ENCODE results near the gene KRT26.

Gene KRT26

DNA sequence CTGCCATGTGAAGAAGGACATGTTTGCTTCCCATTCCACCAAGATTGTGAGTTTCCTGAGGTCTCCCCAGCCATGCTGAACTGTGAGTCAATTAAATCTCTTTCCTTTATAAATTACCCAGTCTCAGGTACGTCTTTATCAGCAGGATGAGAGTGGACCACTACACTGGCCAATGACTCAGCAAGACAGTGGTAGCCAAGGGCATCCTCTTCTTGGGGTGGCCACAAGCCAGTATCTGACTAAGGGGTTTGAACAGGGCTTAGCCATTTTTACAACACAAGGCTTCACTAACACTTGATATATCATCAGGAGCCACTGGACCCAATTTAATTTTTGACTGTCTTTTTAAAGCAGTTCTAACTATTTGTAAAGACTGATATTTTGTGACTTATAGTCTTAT is 47.3 kb downstream of the KRT26 start:
- no peak for DNase-seq

DNA sequence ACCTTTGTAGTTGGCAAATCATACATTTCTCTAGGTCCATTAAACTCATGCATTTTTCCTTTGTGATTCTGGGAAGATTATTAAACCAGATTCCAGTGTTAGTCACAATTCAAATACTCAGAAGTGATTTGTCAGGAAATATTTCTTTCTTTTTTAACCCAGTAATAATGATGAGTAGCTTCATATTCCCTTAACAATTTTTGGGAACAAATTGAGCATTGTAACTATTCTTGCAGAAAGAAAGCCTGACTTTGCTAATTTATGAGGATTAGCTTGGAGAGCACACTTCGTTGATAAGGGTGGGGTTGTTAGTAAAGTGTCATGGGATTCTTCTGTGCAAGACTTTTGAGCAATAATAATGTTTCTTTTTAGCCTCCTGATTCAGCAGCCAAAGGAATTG is 49.8 kb downstream of the KRT26 start:
- no peak for DNase-seq

DNA sequence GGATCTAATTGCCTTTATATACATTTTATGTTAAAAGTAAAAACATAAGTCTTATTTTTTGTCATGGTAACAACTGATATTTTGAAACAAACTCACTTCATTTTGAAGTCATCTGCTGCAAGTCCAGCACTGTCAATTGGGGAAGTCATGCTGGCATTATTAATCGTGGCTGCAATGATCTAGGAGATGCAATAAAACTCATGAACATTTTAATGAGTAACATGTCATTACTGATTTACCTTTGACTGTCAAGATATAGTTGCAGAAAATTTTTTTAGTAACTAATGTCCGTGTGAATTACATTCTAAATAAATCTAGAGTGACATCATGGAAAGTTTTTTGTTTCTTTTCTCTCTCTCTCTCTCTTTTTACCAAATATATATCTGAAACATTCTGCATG is 51.1 kb downstream of the KRT26 start:
- no peak for DNase-seq

DNA sequence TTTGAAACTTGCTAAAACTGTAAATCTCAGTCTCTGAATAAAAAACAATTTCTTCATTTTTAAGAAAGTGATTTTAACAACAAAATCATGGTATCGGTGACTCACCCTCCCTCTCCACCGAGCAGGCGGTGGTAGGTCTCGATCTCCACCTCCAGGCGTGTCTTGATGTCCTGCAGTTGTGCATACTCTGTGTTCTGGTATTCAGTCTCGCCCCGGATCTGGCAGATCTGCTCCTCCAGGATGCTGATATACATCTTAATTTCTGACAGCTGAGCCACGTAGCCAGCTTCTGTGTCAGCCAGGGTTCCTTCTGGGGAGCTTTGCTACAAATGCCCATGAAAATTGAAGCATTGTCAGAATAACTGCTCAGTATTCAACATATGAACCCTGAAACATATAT is 53.1 kb downstream of the KRT26 start:
- no peak for DNase-seq

DNA sequence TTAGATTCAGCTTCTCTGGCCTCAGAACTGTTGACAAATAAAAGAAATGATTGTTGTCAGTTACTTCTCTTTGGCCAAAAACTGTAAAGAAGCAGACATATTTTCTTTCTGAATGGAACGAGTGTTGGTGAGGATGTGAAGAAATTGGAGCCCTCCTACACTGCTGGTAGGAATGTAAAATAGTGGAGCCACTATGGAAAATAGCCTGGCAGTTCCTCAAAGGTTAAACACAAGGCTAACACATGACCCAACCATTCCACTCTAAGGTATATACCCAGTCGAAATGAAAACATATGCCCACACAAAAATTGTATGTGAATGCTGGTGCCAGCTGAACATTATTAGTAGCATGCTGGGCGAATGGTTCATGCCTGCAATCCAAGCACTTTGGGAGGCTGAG is 54.2 kb downstream of the KRT26 start:
- DNase-seq = no peak
